Raji (cell line): ENCODE results near the gene PIK3C2A.

ENCODE experiments used
- POLR2A ChIP-seq: IDR thresholded peaks from 2 replicates; pipeline ENCODE4 v1.6.1; 2011; ENCODE audit warnings: low read depth, low read length, control low read depth; ENCODE audit not compliant: insufficient read depth

The PIK3C2A gene, protein sequence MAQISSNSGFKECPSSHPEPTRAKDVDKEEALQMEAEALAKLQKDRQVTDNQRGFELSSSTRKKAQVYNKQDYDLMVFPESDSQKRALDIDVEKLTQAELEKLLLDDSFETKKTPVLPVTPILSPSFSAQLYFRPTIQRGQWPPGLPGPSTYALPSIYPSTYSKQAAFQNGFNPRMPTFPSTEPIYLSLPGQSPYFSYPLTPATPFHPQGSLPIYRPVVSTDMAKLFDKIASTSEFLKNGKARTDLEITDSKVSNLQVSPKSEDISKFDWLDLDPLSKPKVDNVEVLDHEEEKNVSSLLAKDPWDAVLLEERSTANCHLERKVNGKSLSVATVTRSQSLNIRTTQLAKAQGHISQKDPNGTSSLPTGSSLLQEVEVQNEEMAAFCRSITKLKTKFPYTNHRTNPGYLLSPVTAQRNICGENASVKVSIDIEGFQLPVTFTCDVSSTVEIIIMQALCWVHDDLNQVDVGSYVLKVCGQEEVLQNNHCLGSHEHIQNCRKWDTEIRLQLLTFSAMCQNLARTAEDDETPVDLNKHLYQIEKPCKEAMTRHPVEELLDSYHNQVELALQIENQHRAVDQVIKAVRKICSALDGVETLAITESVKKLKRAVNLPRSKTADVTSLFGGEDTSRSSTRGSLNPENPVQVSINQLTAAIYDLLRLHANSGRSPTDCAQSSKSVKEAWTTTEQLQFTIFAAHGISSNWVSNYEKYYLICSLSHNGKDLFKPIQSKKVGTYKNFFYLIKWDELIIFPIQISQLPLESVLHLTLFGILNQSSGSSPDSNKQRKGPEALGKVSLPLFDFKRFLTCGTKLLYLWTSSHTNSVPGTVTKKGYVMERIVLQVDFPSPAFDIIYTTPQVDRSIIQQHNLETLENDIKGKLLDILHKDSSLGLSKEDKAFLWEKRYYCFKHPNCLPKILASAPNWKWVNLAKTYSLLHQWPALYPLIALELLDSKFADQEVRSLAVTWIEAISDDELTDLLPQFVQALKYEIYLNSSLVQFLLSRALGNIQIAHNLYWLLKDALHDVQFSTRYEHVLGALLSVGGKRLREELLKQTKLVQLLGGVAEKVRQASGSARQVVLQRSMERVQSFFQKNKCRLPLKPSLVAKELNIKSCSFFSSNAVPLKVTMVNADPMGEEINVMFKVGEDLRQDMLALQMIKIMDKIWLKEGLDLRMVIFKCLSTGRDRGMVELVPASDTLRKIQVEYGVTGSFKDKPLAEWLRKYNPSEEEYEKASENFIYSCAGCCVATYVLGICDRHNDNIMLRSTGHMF (N-terminal part only)

DNA sequence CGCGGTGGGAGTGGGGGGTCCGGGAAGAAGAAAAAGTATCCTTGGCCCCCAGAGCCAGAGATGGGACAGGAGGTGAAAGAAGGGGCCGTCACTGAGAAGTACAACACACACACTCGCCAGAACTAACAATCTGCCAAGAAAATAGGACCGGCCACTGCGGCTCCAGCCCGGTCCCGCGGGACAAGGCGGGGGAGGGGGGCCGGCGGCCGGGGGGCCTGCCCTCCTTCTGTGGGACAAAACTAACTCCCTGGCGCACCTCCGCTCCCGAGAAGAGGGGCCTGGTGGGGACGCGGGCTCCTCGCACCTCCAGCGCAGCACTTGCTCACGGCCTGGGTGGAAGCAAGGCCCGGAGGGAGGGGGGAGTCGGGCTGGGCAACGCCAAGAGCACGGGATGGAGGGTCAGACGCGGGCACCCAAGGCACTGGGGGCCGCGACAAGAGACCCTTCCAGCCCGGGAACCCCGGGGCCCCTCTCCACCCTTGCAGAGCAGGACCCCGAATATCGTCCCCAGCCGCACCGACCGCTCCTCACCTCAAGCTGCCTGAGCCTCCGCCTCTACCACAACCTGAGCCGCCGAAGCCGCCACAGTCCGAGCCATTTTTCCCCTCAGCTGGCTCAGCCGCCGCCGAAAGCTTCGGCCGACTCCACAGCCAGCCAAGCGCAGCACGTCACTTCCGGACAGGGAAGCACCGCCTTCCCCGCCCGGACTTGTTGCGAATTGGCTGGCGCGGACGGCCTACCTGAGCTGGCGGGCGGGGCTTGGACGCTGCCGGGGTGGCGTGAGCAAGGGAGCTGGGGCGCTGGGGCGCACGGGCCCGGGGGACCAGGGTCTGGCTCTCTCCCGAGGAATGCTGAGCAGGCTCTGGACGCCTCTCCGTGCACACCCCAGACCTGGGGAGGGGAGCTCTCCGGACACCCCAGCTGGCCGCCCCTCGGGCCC lies at the start of gene PIK3C2A:
Gene PIK3C2A (minus strand): TSS at position 670 of the 940 bp plus-strand sequence. CDS start 38,245 bp downstream, outside the sequence.
- TF ChIP-seq POLR2A, result peak; percentile 97

GRCh38 chr11:17257196-17257595 lies 49.4 kb upstream of the PIK3C2A start:
- no peak for TF ChIP-seq POLR2A

GRCh38 chr11:17256512-17256911 lies 48.7 kb upstream of the PIK3C2A start:
- no peak for TF ChIP-seq POLR2A

DNA sequence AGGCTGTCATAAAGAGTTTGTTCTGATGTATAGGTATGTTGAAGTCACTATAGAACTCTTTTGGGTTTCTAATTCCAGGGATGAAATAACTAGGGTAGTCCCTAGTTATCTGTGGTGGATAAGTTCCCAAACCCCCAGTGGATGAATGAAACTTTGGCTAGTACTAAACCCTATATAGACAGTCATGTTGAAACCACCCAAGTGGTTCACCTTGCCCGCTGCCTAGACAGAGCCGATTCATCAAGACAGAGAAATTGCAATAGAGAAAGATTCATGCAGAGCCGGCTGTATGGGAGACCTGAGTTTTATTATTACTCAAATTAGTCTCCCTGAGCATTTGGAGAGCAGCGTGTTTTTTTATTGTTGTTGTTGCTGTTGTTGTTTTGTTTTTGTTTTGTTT lies 44.9 kb upstream of the PIK3C2A start:
- TF ChIP-seq POLR2A, result no peak

DNA sequence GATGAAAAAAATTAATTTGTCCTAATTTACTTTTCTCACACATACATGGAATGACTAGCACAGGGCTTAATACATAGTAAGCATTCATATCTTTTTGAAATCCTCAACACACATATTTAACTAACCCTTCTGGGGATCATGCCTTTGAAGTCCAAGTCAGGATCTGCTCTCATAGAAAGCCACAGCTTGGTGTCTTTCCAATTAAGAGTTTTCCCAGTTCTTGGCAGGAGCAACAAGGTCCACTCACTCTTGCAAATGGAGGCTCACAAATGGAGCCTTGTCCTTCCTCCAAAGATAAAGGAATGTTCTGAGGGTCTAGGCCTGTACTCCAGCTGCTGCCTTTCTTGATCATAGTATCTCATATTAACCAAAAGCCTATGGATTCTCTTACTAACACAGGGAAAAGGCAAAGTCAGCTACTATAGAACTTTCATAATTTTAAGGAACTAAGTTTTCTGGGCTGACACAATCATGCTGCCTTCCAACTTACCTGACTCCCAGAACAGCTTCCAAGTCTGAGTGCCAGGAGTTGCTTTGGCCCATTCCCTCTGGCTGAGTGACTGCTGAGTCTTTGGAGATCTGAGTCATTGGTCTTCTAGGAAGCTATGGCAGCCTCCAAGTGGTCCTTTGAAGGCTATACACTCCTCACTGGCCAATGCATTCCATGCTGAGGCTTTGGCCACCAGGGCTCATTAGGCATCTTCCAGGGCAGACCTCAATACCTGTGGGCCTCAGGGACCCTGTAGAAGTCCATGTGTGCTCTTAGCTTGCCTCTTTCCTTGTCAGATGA lies 43.0 kb upstream of the PIK3C2A start:
- no peak for TF ChIP-seq POLR2A

DNA sequence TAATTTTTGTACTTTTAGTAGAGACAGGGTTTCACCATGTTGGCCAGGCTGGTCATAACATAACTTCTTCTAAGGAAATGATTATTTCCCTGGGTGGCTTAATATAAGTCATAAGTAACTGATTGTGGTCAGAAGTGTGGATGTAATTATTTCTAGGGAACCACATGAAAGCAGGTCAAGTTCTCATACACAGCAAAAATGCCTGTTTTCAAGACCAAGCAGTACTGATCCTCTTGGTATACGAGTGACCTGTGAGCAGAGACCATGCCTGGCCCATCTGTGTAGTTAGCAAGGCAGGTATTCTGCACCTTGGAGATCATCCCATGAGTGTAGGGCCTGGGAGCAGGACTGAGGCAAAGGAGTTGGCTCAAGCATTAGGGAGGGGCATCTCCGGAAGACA lies 36.3 kb upstream of the PIK3C2A start:
- no peak for TF ChIP-seq POLR2A

DNA sequence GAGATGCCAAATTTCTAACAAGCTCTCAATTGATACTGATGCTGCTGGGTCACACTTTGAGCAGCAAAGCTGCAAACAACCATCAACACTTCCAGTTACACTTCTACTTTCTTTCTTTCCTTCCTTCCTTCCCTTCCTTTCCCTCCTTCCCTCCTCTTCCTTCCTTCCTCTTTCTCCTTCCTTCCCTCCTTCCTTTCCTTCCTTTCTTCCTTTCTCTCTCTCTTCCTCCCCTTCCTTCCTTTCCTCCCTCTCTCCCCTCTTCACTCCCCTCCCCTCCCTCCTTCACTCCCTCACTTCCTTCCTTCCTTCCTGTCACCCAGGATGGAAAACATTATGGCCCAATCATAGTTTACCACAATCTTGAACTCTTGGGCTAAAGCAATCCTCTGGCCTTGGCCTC lies 33.0 kb upstream of the PIK3C2A start:
- TF ChIP-seq POLR2A, result no peak

DNA sequence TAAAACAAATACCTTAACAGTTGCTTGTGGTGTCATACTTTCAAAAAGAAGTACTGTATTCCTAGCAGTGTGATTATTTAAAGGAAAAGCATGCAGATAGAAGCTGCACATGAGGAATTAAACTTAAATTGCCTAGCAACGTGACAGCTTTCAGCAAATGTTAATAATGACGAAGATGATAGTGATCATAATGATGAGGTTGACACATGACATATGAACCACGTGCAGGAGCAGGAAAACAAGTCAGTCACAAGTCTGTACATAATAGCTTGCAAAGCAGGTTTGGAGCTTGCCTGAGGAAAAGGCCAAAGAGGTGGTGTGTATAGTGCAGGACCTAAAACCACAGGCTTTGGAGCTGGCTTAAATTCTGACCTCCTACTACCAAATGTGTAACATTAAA lies 30.6 kb upstream of the PIK3C2A start:
- TF ChIP-seq POLR2A, result no peak

DNA sequence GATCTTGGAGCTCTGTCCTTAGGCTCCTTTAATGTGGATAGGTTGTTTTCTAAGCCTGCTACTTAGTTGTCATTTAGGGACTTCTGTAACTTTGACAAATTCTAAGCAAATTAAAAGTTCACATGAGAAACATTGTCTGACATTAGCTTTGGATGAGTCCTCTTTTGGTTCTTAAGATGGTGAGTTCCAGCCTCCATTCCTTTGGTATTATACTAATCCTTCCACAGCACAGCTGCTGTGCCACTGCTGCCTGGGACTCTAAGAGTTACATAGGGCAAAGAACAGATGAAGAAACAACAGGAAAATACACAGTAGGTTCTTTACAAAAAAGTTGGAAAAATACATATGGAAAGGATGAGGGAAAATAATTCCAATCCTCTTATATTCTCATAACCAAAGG lies 25.3 kb upstream of the PIK3C2A start:
- TF ChIP-seq POLR2A, result no peak

DNA sequence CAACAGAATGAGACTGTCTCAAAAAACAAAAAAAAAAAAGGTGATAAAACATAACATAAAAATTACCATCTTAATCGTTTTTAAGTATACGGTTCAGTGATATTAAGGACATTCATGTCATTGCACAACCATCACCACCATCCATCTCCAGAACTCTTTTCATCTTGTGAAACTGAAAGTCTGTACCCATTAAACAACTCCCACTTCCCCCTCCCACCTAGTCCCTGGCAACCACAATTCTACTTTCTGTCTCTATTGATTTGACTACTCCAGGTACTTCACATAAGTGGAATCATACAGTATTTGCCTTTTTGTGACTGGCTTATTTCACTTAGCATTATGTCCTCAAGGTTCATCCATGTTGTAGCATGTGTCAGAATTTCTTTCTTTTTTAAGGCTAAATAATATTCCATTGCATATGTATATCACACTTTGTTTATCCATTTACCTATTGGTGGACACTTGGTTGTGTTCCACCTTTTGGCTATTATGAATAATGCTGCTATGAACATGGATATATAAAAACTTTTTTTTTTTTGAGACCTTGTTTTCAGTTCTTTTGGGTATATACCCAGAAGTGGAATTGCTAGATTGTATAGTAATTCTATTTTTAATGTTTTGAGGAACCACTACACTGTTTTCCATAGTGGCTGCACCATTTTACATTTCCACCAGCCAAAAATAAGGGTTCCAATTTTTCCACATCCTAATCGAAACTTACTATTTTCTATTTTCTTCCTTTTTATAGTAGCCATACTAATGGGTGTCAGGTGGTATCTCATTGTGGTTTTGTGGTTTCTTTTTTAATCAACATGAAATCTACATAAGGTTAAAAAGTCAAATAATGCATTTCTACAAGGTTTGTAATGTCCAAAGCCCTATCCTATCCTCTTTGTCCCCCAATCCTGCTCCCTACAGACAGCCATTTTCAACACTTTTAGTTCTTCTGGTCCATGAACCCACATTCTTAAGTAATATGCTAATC lies 23.4 kb upstream of the PIK3C2A start:
- TF ChIP-seq POLR2A, result no peak

GRCh38 chr11:17229481-17230152 lies 21.8 kb upstream of the PIK3C2A start:
- no peak for TF ChIP-seq POLR2A

GRCh38 chr11:17224727-17225126 lies 16.9 kb upstream of the PIK3C2A start:
- TF ChIP-seq POLR2A, result no peak

GRCh38 chr11:17221968-17222367 lies 14.2 kb upstream of the PIK3C2A start:
- no peak for TF ChIP-seq POLR2A
